HG03175 (cell line): ENCODE results near the gene WDR64.
"Not testable (repeated sequence)": the region's sequence is repeated elsewhere in the genome, so short reads cannot be mapped to it uniquely, and the experiment has no call there.

Experiments used
- ATAC-seq: cut with Tn5 transposase; IDR thresholded peaks from one replicate; pipeline ENCODE4 v1.9.1; 2021; ENCODE audit warnings: mild to moderate bottlenecking, moderate library complexity; ENCODE audit not compliant: unreplicated experiment

Gene WDR64

GRCh38 chr1:241735493-241735926 lies 83.4 kb downstream of the WDR64 start:
- not testable (repeated sequence) for ATAC-seq

GRCh38 chr1:241736387-241736786 lies 84.3 kb downstream of the WDR64 start:
- ATAC-seq = no peak

GRCh38 chr1:241738284-241739078 lies 86.4 kb downstream of the WDR64 start:
- ATAC-seq = no peak

- no peak for ATAC-seq
Measured at GRCh38 chr1:241742084-241742483, 90.0 kb downstream of the WDR64 start.

GRCh38 chr1:241744591-241744990 lies 92.5 kb downstream of the WDR64 start:
- no peak for ATAC-seq

GRCh38 chr1:241747992-241748391 lies 95.9 kb downstream of the WDR64 start:
- ATAC-seq = no peak

- ATAC-seq = no peak
Measured at GRCh38 chr1:241749041-241749944, 97.2 kb downstream of the WDR64 start.

- ATAC-seq = no peak
Measured at GRCh38 chr1:241749945-241750695, 98.0 kb downstream of the WDR64 start.

- no peak for ATAC-seq
Measured at GRCh38 chr1:241751524-241751923, 99.4 kb downstream of the WDR64 start.

- no peak for ATAC-seq
Measured at GRCh38 chr1:241762713-241763339, 110.7 kb downstream of the WDR64 start.

GRCh38 chr1:241765390-241765789 lies 113.3 kb downstream of the WDR64 start:
- ATAC-seq = no peak

- ATAC-seq = no peak
Measured at GRCh38 chr1:241767737-241768136, 115.7 kb downstream of the WDR64 start.

GRCh38 chr1:241770115-241770514 lies 118.0 kb downstream of the WDR64 start:
- no peak for ATAC-seq

- ATAC-seq = no peak
Measured at GRCh38 chr1:241771117-241771516, 119.0 kb downstream of the WDR64 start.

- ATAC-seq = no peak
Measured at GRCh38 chr1:241772932-241773500, 120.9 kb downstream of the WDR64 start.

GRCh38 chr1:241773991-241774390 lies 121.9 kb downstream of the WDR64 start:
- no peak for ATAC-seq

- no peak for ATAC-seq
Measured at GRCh38 chr1:241775021-241775420, 122.9 kb downstream of the WDR64 start.

- ATAC-seq = no peak
Measured at GRCh38 chr1:241776911-241777310, 124.8 kb downstream of the WDR64 start.

- ATAC-seq = no peak
Measured at GRCh38 chr1:241778117-241778516, 126.0 kb downstream of the WDR64 start.

- ATAC-seq = no peak
Measured at GRCh38 chr1:241779897-241780296, 127.8 kb downstream of the WDR64 start.
